GM12873 (cell line): ENCODE measurements around the gene GOLPH3.

Experiments
- TF ChIP-seq, protein P1 (sequence below): IDR thresholded peaks from 2 replicates; pipeline ENCODE4 v1.5.1; 2012; ENCODE audit warnings: low read depth, mild to moderate bottlenecking, moderate library complexity, low read length, control low read depth; ENCODE audit not compliant: insufficient read depth; ENCODE audit errors: missing control alignments

Gene GOLPH3

DNA sequence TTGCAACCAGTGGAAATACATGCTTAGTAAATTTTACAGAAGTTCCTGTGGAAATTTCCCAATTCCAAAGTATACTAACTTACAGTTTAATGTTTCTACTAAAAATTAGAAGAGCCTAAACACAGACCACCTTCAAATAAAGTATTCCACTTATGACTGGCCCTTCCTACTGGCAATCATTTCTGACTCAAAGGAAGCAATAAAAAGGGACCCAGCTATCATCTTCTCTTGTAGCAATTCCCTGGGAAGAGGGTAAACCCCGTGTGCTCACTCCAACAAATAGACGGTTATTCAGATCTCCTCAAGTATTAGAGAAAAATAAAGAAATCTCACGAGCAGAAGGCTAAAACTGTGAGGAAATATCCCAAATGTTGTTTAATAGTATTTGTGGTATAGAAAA lies 43.3 kb downstream of the GOLPH3 start:
- TF ChIP-seq, protein P1, sequence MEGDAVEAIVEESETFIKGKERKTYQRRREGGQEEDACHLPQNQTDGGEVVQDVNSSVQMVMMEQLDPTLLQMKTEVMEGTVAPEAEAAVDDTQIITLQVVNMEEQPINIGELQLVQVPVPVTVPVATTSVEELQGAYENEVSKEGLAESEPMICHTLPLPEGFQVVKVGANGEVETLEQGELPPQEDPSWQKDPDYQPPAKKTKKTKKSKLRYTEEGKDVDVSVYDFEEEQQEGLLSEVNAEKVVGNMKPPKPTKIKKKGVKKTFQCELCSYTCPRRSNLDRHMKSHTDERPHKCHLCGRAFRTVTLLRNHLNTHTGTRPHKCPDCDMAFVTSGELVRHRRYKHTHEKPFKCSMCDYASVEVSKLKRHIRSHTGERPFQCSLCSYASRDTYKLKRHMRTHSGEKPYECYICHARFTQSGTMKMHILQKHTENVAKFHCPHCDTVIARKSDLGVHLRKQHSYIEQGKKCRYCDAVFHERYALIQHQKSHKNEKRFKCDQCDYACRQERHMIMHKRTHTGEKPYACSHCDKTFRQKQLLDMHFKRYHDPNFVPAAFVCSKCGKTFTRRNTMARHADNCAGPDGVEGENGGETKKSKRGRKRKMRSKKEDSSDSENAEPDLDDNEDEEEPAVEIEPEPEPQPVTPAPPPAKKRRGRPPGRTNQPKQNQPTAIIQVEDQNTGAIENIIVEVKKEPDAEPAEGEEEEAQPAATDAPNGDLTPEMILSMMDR = no peak

DNA sequence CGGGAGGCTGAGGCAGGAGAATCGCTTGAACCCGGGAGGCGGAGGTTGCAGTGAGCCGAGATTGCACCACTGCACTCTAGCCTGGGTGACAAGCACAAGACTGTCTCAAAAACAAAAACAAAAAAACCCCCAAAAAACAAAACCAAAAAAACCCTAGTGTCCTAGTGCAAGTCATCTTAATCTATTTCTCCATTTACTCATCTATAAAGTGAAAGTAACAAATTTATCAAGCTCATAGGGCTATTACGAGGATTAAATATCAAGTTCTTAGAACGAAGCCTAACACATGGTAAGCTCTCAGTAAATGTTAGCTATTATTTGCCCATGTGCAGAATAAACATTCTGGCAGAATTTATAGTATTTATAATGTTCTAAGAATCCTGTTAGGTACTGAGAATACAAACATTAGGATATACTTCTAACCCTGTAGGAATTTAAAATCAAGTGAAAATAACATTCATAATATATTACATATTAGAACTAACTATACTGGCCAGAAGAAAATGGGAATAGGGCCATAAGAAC lies 45.0 kb downstream of the GOLPH3 start:
- TF ChIP-seq, protein P1 = no peak

DNA sequence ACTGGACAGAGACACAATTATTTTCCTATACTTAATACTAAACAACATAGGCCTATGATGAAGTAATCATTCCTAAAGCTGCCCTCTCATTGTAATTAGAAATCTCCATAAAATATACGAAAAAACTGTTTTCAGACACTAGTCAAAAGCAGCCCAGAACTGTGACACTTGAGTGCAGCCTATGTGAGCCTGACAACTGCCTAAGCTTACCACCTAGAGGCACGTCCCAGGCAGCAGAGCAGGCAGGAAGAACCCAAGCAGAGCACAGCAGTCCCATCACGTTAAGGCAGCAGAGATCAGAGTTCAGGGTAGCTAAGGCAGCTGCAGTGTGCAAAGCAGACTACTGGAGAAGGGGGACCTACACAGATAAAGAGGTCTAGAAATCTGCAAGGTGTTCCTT lies 46.4 kb downstream of the GOLPH3 start:
- TF ChIP-seq, protein P1 = no peak

DNA sequence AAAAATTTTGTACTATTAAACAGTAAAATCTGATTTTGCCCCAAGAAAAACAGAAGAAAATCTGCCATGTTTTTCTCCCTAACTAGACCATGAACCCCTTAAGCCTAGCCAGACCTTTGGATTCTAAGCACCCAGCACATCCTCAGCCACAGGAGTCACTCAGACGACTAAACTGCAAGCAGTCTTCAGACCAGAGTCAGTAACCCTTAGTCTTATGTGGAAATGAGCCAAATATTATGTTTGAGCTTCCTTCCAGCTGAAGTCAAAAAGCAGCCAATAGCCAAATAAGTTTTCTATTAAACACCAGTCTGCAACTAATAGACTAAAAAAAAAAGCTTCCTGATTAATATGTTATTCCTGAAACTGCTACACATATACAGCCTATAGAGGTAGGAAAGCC lies 47.4 kb downstream of the GOLPH3 start:
- TF ChIP-seq, protein P1 = no peak

DNA sequence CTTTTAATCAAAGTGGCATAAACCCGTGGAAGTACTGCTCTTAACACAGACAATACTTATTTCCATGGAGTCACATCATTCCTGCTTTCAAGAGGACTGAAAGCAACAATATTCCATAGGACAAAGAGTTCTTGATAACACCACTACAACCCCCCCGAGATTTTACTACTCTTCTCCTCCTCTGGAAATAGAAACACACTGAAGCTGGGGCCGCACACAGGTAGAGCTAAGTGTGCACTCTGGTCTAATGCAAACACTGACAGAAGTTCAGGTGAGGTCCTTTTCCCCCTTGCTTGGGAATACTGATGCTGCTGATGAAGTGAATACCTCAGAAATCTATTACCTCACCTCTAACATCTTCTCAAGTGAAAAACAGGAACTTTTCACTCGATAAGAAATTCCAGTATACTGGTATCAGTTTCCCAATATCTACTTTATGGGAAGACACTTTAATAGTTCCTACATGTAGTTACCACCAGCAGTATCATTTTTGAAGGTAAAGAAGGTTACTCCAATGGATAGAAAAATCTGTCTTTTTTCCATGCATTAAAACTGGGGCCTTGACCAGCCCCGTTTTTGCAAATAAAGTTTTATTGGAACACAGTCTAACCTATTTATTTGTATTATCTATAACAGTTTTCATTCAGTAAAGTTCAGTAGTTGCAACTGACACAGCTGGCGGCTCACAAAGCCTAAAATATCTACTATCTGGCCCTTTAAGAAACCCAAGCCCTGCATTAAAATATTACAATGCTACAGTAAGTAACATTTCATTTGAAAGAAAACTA lies 50.0 kb downstream of the GOLPH3 start:
- TF ChIP-seq, protein P1 = no peak

DNA sequence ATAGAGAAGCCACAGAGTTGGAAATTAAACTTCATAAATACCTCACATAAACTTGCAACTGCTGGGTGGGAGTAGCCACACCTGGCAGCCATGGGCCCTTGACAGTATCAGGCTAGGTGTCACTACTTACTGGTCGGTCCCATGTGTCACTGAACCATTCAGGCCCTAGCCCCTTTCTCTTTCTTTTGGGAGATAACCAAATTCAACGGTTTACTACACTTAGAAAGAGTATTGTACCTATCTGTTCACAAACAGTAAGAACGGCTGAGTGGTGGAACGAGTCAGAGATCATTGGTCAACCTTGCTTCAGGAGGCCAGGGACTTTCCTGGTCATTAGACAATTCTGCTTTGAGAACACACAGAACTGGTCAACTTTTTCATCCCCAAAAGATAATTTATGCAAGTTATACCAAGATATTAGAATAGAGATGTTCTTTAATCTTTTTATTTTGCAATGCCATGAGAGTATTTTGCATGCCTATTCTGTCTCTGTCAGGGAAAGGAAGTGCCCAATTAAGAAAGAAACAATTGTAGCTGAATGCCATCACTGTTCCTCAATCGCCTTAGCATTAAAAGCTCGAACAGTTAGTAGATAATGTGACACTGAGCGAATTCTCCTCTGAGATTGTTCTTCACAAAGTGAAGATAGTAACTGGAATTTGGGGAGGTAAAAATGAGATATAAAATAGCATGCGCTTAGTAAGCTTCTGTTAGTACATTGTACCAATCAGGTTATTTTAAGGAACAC lies 50.9 kb downstream of the GOLPH3 start:
- TF ChIP-seq, protein P1 = no peak
